Sigmoid colon (tissue), 7 donors: ENCODE results near the gene TECRL. TPM values are rescaled to one million over a fixed set of nuclear protein-coding genes. Genes with fewer than 3 reads are reported as not detected.

ENCODE experiments used
- DNase-seq: peaks from one replicate; pipeline ENCODE4 v3.0.0-alpha.2; 2019
- H3K27ac ChIP-seq, 4 donors: fragments of 200-600 bp; sonication (generic); one replicate each; pipeline ENCODE4 v1.5.1; 2016 to 2019; ENCODE audit warnings: mild to moderate bottlenecking in 1 of 4
- H3K27me3 ChIP-seq, 3 donors: fragments of 200-600 bp; sonication (generic); one replicate each; pipeline ENCODE4 v1.5.1; 2019; ENCODE audit warnings: mild to moderate bottlenecking in 1 of 3
- H3K36me3 ChIP-seq, 4 donors: fragments of 200-600 bp; sonication (generic); one replicate each; pipeline ENCODE4 v1.5.1; 2016 to 2019
- H3K4me1 ChIP-seq, 4 donors: fragments of 200-600 bp; sonication (generic); one replicate each; pipeline ENCODE4 v1.5.1; 2017 to 2019
- H3K4me3 ChIP-seq, 4 donors: fragments of 200-600 bp; sonication (generic); one replicate each; pipeline ENCODE4 v1.5.1; 2017 to 2019; ENCODE audit warnings: mild to moderate bottlenecking in 2 of 4, moderate library complexity in 1 of 4
- H3K9me3 ChIP-seq, 4 donors: fragments of 200-600 bp in 3 of 4; sonication (generic) in 3 of 4; one replicate each; pipeline versions ENCODE4 v1.5.1 to v1.6.1; 2013 to 2019
- EP300 ChIP-seq, 4 donors: sonication (generic); formaldehyde crosslinking; IDR thresholded peaks; one replicate each; pipeline ENCODE4 v1.6.1; 2017; ENCODE audit warnings: antibody characterized with exemption in 4 of 4
- POLR2A ChIP-seq, 2 donors: fragments of 450-650 bp; IDR thresholded peaks; one replicate each; pipeline ENCODE4 v1.6.1; 2016; ENCODE audit warnings: antibody characterized with exemption in 2 of 2, mild to moderate bottlenecking in 2 of 2, moderate library complexity in 2 of 2
- POLR2AphosphoS5 ChIP-seq, 4 donors: sonication (generic); formaldehyde crosslinking; IDR thresholded peaks; one replicate each; pipeline ENCODE4 v1.6.1; 2017; ENCODE audit warnings: antibody characterized with exemption in 4 of 4
- WGBS, 2 donors: extraction: QIAGEN DNeasy Blood & Tissue Kit; methylation state at CpG; one replicate each; pipeline ENCODE4 v1.1.7; 2013; 5-methylcytosine and 5-hydroxymethylcytosine counted together
- intact Hi-C: fragments of 100-400 bp; cut with DNase I; formaldehyde crosslinking; loops from one replicate; pipeline ENCODE4 v1.15.1; 2023
- polyA plus RNA-seq, 3 donors: library from polyadenylated mRNA; stranded (reverse); fragments of 200-250 nt; gene quantifications; one replicate each; pipeline ENCODE4 v1.2.3, GENCODE V29; 2013
- total RNA-seq, 4 donors: library from RNA; depleted of rRNA; stranded (reverse); fragments of >200 nt; gene quantifications; one replicate each; pipeline ENCODE4 v1.1.0, GENCODE V29; 2016
- TF ChIP-seq, protein P1 (sequence below), 4 experiments: fragments of 450-650 bp in 3 of 4; fragments of 200-600 bp in 1 of 4; IDR thresholded peaks; one replicate each; pipeline ENCODE4 v1.5.1; 2016 to 2019; ENCODE audit warnings: antibody characterized with exemption in 4 of 4, mild to moderate bottlenecking in 3 of 4, moderate library complexity in 2 of 4
- donor health status: healthy with polysubstance abuse.
- donor health status: Bipolar disorder and iron deficiency.
- donor health status: healthy.

The TECRL gene
- total and polyA plus RNA-seq, 7 donors: under 0.01 to 0.69 (median 0.06) TPM; not detected in 4

DNA sequence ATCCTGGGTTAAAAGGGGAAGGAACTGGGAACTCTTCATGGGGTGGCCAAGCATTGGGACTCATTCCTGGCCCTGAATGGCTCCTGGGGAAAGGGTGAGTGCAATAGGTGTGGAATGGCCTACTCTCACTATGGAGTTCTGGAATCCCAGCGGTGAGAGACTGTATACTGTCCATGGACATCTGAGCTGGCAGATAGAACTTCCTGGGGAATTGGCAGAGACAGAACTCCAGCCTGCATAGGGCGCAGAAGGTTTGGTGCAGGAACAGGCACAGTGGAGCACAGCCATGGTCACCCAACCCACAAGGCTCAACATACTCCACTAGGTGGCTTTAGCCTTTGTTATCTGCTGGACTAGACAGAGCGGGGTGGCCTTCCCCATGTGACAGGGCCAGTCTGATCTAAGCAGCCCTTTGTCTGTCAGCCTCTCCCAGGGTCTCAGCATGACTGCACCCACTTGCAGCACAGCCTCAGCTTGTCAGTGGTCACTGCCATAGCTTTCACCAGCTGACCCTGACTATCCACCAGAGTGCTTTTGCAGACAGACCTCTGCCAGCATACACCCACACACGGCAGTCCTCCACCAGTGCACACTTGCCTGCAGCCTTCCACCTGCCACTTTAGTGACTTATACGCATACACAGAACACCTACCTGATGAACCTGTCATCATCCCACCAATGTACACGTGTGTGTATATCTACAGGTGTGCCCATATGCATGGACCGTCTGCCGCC lies 48.4 kb downstream of the TECRL start:
- WGBS, 2 donors: 92 to 95% methylated on average over 8 of the region's 8 CpGs
- Histone ChIP-seq H3K4me3 (no peak overlapping the region), H3K27me3 (no peaks in the 10 kb centered on the region), H3K27ac (no peak overlapping the region), H3K4me1 (no peaks in the 10 kb centered on the region), H3K36me3 (no peaks in the 10 kb centered on the region), H3K9me3 (peaks cover 0 to 4% (median 0%) of the 10 kb centered on the region in 4 donors)
- intact Hi-C loops: no loop called here
- no peak for DNase-seq
- TF ChIP-seq EP300 (IDR thresholded peaks at IDR 0.05) (no peak), POLR2AphosphoS5 (IDR thresholded peaks at IDR 0.05) (no peak), POLR2A (IDR thresholded peaks at IDR 0.05) (no peak)

DNA sequence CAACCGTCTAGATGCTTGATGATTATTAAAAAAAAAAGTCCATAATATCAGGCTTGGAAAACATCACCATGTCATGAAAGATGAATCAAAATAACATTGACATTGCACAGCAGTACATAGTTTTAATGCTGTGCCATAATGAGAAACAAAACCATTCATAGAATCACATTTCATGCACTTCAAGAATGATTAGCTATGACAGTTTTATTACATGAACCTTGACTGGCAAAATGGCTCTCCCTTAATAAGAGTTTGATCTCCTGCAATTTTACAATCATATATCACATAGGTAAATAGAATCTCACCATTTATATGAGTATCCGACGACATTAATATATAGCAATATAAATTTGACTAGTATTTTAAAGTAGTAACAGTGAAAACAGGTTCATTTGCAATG lies 49.8 kb downstream of the TECRL start:
- intact Hi-C loops: no loop called here
- H3K27me3 ChIP-seq: no peaks in the 10 kb centered on the region
- DNase-seq: no peak
- H3K4me3 ChIP-seq: no peak overlapping the region
- H3K36me3 ChIP-seq: no peaks in the 10 kb centered on the region
- no peaks in the 10 kb centered on the region for H3K4me1 ChIP-seq
- no peak for TF ChIP-seq POLR2AphosphoS5 (IDR thresholded peaks at IDR 0.05)
- TF ChIP-seq, protein P1, sequence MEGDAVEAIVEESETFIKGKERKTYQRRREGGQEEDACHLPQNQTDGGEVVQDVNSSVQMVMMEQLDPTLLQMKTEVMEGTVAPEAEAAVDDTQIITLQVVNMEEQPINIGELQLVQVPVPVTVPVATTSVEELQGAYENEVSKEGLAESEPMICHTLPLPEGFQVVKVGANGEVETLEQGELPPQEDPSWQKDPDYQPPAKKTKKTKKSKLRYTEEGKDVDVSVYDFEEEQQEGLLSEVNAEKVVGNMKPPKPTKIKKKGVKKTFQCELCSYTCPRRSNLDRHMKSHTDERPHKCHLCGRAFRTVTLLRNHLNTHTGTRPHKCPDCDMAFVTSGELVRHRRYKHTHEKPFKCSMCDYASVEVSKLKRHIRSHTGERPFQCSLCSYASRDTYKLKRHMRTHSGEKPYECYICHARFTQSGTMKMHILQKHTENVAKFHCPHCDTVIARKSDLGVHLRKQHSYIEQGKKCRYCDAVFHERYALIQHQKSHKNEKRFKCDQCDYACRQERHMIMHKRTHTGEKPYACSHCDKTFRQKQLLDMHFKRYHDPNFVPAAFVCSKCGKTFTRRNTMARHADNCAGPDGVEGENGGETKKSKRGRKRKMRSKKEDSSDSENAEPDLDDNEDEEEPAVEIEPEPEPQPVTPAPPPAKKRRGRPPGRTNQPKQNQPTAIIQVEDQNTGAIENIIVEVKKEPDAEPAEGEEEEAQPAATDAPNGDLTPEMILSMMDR (IDR thresholded peaks at IDR 0.05): no peak
- H3K27ac ChIP-seq: no peak overlapping the region
- peaks cover 0 to 4% (median 0%) of the 10 kb centered on the region in 4 donors for H3K9me3 ChIP-seq
- whole genome bisulfite sequencing, 2 donors: 75 to 81% methylated on average over 3 of the region's 3 CpGs

DNA sequence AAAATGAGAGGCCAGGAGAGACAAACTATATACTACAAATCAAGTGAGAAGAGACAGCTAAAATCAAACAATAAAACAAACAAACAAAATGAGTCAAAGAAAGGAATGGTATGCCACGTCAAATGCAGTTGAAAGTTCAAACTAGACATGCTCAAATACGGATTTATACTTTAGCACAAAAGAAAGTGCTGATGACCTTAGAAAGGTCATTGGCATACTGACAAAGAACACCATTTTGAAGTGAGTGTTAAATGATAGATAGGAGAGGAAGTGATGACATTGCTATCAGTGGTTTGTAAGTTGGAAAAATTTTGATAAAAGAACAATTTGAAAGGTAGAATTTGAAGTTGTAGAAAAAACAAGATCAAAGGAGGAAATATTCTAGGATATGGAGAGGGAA lies 55.3 kb downstream of the TECRL start:
- H3K27me3 ChIP-seq: no peaks in the 10 kb centered on the region
- no peak overlapping the region for H3K4me3 ChIP-seq
- 43 to 76% methylated on average over 2 of the region's 2 CpGs for WGBS, 2 donors
- H3K9me3 ChIP-seq: no peaks in the 10 kb centered on the region
- intact Hi-C loops: no loop called here
- no peak overlapping the region for H3K27ac ChIP-seq
- no peaks in the 10 kb centered on the region for H3K36me3 ChIP-seq
- TF ChIP-seq POLR2A (IDR thresholded peaks at IDR 0.05) (no peak), POLR2AphosphoS5 (IDR thresholded peaks at IDR 0.05) (no peak), EP300 (IDR thresholded peaks at IDR 0.05) (no peak)
- TF ChIP-seq, protein P1 (IDR thresholded peaks at IDR 0.05): no peak
- no peaks in the 10 kb centered on the region for H3K4me1 ChIP-seq
- no peak for DNase-seq

DNA sequence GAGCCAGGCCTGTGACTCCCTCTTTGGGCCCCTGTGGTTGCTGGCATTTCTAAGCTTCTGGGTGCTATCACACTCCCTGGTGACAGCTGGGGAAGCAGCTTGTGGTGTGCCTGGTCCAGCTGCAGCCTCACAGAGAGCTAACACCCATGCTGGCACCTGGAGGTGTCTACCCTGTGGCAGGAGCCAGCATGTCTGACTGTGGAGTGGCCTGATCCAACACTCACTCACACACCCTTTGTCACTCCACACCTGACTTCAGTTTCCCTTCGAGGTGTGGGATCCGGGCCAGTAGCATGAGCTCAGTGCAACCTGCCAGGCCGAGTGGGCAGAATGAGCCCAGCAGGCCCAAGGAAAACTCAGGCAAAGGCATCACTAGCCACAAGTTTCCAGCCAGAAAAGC lies 67.5 kb downstream of the TECRL start:
- no peak for DNase-seq

More for the DNA sequence above, 67.5 kb downstream of the TECRL start:
- Histone ChIP-seq H3K27me3 (no peaks in the 10 kb centered on the region), H3K27ac (no peak overlapping the region), H3K9me3 (peaks cover 0 to 2% (median 0%) of the 10 kb centered on the region in 4 donors), H3K36me3 (no peaks in the 10 kb centered on the region), H3K4me1 (no peaks in the 10 kb centered on the region), H3K4me3 (no peak overlapping the region)
- intact Hi-C loops: no loop called here
- 68 to 75% methylated on average over 3 of the region's 3 CpGs for WGBS, 2 donors
- TF ChIP-seq, protein P1 (IDR thresholded peaks at IDR 0.05): no peak
- no peak for TF ChIP-seq POLR2A (IDR thresholded peaks at IDR 0.05)
- no peak for TF ChIP-seq POLR2AphosphoS5 (IDR thresholded peaks at IDR 0.05)
- TF ChIP-seq EP300 (IDR thresholded peaks at IDR 0.05): no peak
